GM18907 (cell line): ENCODE results near the gene ATPAF2.

Experiments used
- ATAC-seq: cut with Tn5 transposase; IDR thresholded peaks from one replicate; pipeline ENCODE4 v1.9.1; 2021; ENCODE audit warnings: mild to moderate bottlenecking, moderate library complexity; ENCODE audit not compliant: unreplicated experiment

Gene ATPAF2

DNA sequence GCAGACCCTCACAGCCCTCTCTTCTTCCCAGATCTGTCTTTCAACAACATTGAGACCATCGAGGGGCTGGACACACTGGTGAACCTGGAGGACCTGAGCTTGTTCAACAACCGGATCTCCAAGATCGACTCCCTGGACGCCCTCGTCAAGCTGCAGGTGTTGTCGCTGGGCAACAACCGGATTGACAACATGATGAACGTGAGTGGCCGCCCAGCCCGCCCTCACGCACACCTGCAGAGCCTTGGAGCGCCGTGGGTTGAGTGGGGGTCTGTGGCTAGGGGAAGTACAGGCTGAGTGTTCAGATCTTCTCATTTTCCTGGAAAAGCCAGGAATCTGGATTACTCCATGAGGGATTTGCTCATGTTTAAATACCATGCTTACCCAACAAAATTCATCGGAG lies 51.1 kb downstream of the ATPAF2 start:
- no peak for ATAC-seq

- ATAC-seq: no peak
Measured at GRCh38 chr17:17987187-17987896, 51.6 kb downstream of the ATPAF2 start.

DNA sequence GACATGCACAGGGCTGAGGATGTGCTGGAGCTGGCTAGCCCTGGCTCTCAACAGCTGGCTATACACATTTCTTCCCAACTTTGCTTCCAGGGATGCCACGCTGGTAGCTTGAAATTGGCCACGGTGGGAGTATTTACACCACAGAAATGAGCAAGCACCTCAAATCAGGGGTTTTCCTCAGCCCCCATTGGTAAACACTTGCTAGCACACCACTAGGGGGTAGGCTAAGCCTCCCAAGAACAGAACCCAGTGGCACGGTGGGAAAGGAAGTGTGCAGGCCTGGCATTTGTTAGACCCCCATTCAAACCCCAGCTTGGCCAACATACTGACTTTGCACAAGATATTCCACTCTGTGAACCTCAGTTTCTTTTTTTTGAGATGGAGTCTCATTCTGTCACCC lies 53.4 kb downstream of the ATPAF2 start:
- no peak for ATAC-seq

- no peak for ATAC-seq
Measured at GRCh38 chr17:17985153-17985552, 53.8 kb downstream of the ATPAF2 start.

GRCh38 chr17:17983776-17984175 lies 55.2 kb downstream of the ATPAF2 start:
- no peak for ATAC-seq

DNA sequence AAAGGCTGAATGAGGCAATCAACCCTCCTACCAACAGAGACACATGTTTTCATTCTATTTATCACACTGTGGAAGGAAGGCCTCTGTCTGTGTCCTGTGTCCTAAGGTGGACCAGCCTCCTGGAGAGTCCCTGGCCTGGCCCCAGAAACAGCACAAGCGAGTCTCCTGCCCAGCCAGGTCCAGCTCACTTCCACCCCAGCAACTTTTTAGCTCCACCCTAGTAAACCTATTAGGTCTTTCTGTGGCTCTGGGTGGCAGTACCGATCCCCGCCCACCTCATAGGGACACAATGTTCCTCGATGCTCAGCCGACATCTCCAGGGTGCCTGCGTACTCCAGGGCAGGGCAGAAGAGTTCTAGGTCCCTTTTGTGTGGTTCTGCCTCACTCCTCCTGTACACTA lies 55.6 kb downstream of the ATPAF2 start:
- ATAC-seq: no peak

DNA sequence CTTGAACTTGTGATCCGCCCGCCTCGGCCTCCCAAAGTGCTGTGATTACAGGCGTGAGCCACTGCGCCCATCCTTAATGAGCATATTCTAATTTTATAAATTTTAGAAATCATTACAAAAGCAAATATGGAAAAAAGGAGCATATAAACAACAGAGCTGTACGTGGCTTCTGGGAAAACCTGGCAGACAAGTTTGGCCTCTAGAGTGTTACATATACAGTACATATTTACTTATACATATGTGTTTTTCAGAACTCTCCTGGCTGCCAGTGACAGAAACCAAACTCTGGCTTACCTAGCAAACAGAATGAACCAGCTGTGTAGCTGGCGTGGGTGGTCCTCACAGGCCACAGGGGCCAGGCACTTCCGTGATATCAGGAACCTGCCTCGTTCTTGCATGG lies 56.2 kb downstream of the ATPAF2 start:
- ATAC-seq: no peak

DNA sequence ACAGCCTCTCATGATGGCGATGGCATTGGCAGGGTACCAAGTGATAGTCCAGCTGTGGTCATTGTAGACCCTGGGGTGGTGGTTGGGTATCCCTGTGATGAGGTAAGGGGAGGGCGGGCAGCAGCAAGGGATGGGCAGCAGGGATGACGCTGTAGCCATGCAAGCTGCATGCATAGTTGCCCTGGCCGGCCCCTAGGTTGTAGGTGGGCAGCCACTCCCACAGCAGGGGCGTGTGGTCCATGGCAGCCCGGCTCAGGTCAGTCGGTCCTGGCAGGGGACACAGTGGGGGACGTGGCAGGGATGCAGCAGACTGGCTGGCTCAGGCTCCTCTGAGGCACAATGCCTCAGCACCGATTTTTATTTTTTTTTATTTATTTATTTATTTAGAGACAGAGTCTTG lies 57.6 kb downstream of the ATPAF2 start:
- no peak for ATAC-seq

DNA sequence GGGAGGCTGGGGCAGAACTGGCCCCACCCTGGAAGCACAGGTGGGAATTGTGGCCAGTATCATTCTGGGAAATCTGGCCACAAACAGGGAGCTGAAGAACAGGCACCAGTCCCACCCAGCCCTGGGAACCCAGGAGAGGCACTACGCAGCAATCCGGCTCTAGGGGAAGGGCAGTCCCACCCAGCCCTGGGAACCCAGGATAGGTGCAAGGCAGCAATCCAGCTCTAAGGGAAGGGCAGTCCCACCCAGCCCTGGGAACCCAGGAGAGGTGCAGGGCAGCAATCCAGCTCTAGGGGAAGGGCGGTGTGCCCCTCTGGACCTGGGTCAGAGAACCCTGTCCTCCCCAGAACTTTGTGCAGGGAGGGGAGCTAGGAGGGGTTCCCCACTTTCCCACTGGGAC lies 59.2 kb downstream of the ATPAF2 start:
- no peak for ATAC-seq

- ATAC-seq: no peak
Measured at GRCh38 chr17:17978481-17979424, 60.2 kb downstream of the ATPAF2 start.

- ATAC-seq: no peak
Measured at GRCh38 chr17:17976931-17977570, 61.9 kb downstream of the ATPAF2 start.

DNA sequence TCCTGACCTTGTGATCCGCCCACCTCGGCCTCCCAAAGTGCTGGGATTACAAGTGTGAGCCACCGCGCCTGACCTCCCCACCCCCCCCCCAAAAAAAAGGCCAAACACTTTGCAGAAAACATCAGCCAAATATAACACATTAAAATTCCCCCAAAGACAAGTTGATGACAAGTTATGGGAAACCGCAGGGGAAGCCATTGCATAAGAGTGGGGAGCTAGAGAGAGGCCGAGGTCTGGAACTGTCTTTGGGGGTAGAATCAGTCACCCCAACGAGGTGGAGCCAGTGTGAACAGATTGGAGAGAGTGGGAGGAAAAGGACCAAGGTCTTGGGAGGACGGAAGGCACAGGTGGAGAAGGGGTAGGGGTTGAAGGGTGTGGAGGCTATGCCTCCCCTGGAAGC lies 63.5 kb downstream of the ATPAF2 start:
- no peak for ATAC-seq

GRCh38 chr17:17972952-17973254 lies 66.1 kb downstream of the ATPAF2 start:
- ATAC-seq: no peak

- peak; percentile 93 for ATAC-seq
Measured at GRCh38 chr17:17972126-17972951, 66.6 kb downstream of the ATPAF2 start, which contains the start of the genes DRC3 and TOM1L2. DRC3 (plus strand) TSS chr17:17972862; CDS start chr17:17977599, 4,737 bp downstream. TOM1L2 (minus strand) TSS chr17:17972400; CDS start chr17:17972313, 87 bp downstream.

DNA sequence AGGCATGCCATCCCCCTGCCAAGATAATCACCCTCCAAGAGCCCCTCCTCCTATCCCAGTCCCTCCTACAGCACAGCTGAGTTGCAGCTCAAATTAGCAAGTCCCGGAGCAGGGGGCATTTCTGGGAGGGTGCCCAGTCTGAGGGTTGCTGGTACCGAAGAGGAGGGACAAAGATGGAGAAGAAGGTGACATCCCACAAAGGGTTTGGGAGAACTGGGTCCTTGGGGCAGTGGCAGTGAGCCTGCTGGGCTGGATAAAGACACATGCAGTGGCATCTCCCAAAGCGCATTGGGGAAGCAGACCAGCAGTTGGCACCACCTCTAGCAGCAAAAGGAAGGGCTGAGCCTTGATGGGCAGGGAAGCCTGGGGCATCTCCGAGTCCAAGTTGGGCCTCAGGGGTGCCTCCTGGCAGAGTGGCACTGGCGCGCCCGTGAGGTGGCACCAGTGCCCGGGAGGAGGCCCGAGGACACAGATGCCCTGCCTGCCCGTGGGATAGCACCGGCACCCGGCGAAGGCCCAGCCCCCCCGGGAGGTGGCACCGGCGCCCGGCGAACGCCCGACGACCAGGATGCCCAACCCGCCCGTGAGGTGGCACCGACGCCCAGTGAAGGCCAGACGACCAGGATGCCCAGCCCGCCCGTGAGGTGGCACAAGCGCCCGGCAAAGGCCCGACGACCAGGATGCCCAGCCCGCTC lies 67.4 kb downstream of the ATPAF2 start:
- ATAC-seq: no peak

DNA sequence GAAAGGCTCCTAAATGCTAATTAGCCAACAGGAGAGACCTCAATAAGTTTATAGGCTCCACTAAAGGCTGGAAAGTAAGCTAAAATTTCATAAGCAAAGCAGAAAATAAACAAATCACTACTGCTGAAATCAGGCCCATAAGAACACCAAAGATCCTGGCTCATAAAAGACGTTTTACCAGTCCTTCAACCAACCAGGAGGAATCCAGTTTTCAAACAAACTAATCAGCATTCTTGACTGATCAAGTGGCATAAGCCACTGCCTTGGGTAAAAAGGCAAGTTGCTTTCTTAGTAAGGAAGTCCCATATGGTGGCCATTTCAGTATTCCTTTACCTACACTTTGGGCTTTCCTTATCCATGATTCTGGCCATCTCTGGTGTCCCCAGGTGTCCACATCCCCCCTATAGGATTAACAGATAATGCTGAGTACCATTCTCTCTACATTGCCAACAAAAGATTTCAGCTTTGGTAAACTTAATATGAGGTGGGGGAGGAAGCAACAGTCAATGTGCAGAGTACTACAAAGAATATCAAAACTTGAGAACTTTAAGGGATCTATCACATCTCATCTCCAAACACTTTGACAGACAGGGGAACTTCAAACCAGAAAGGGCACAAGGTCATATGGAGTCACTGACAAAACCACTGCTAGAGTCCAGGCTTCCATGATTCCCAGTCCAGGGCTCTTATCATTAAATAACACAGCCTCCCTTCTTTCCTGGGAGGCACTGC lies 68.1 kb downstream of the ATPAF2 start:
- no peak for ATAC-seq
